Upper lobe of left lung (tissue), 4 donors: Measurements from ENCODE around the gene PDE4D.

ENCODE experiments used
- CTCF ChIP-seq, 6 experiments: fragments of 450-650 bp in 4 of 6; fragments of 200-600 bp in 2 of 6; sonication (generic) in 2 of 6; IDR thresholded peaks; one replicate each; pipeline ENCODE4 v1.5.1; 2016 to 2019; ENCODE audit warnings: antibody characterized with exemption in 6 of 6
- POLR2A ChIP-seq, 4 donors: fragments of 450-650 bp; IDR thresholded peaks; one replicate each; pipeline ENCODE4 v1.5.1; 2016 to 2017; ENCODE audit warnings: antibody characterized with exemption in 4 of 4, mild to moderate bottlenecking in 2 of 4

DNA sequence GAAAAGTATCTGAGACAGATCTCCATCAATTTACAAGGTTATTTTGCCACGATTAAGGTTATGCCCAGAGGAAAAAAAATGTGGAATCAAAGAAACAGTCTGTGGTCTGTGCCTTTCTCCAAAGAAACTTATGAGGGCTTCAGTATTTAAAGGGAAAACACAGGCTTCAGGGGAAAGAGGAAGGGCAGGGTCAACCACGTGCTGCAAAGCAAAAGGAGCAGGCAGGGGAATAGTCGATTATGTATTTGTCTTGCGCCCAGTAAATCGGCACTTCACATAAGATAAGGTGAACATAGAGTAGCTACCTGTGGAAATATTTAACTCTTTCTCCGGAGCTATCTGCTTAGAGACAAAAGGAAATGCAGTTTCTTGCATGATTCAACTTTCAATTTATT lies 967.0 kb downstream of the PDE4D start:
- TF ChIP-seq CTCF (IDR thresholded peaks at IDR 0.05) (no peak), POLR2A (IDR thresholded peaks at IDR 0.05) (no peak)
